GM23338 (cell line): ENCODE data around the gene EPHA8.

Experiments
- CTCF ChIP-seq, 2 experiments: fragments of 200-600 bp in 1 of 2; sonication (generic) in 1 of 2; conservative IDR thresholded peaks; 2 replicates each; pipeline versions ENCODE4 v1.5.1 to v1.6.1; 2016 to 2017; ENCODE audit warnings: antibody characterized with exemption in 2 of 2, low read depth in 2 of 2, mild to moderate bottlenecking in 2 of 2, moderate library complexity in 1 of 2
- ETS1 ChIP-seq: IDR thresholded peaks from 2 replicates; pipeline ENCODE4 v1.6.1; 2016; ENCODE audit warnings: antibody characterized with exemption
- EZH2 ChIP-seq: fragments of 200-600 bp; sonication (generic); IDR thresholded peaks from one replicate; pipeline ENCODE4 v1.8.0; 2017; ENCODE audit warnings: antibody characterized with exemption, mild to moderate bottlenecking, low read depth; ENCODE audit not compliant: unreplicated experiment
- POLR2AphosphoS5 ChIP-seq: IDR thresholded peaks from 2 replicates; pipeline ENCODE4 v1.6.1; 2016; ENCODE audit warnings: antibody characterized with exemption, low read depth

- TF ChIP-seq CTCF (conservative IDR thresholded peaks at IDR 0.05; ENCODE audit: low read depth in 2 of 2) = no peak
- no peak for TF ChIP-seq EZH2
- TF ChIP-seq POLR2AphosphoS5 = no peak
- TF ChIP-seq ETS1 = no peak
These were observed 26.8 kb upstream of the EPHA8 start for GRCh38 chr1:22536506-22536905.
